Activated B cell treated with CpG ODN at 0.5 μM for 24 hours (primary cell): ENCODE results near the gene ARFGAP1. TPM values are rescaled to one million over a fixed set of nuclear protein-coding genes. Genes with fewer than 3 reads are reported as not detected.

Source experiments
- ATAC-seq: fragments of 200-7000 bp; cut with Tn5 transposase; one replicate; pipeline ENCODE4 v1.10.0; 2021; ENCODE audit warnings: low read depth, mild to moderate bottlenecking, moderate library complexity
- CTCF ChIA-PET: fragments of 350-600 bp; sonication (Branson Sonifier 250); formaldehyde crosslinking; loops from one replicate; lab custom pipeline; 2021; ENCODE audit warnings: antibody characterized with exemption; lab: Charles Lee
- POLR2A ChIA-PET: fragments of 350-600 bp; sonication (Branson Sonifier 250); formaldehyde crosslinking; loops from one replicate; lab custom pipeline; 2021; ENCODE audit warnings: antibody characterized with exemption; lab: Charles Lee
- DNase-seq: peaks from one replicate; pipeline ENCODE4 v3.0.0; 2022
- H3K27ac Mint-ChIP-seq: one replicate; pipeline ENCODE4 v1.8.0; 2020; ENCODE audit warnings: mixed read lengths
- H3K27me3 Mint-ChIP-seq: one replicate; pipeline ENCODE4 v1.8.0; 2021; ENCODE audit warnings: mixed read lengths
- H3K36me3 Mint-ChIP-seq: one replicate; pipeline ENCODE4 v1.8.0; 2021; ENCODE audit warnings: low read depth, mixed read lengths
- H3K4me1 Mint-ChIP-seq: one replicate; pipeline ENCODE4 v1.8.0; 2021; ENCODE audit warnings: mixed read lengths
- H3K4me3 Mint-ChIP-seq: one replicate; pipeline ENCODE4 v1.8.0; 2020; ENCODE audit warnings: mild to moderate bottlenecking, mixed read lengths
- H3K9me3 Mint-ChIP-seq: one replicate; pipeline ENCODE4 v1.8.0; 2020; ENCODE audit warnings: mixed read lengths
- intact Hi-C: fragments of 100-400 bp; cut with micrococcal nuclease; formaldehyde crosslinking; loops from one replicate; pipeline ENCODE4 v1.15.1; 2024
- total RNA-seq: library from RNA; stranded (reverse); gene quantifications from 2 replicates; pipeline ENCODE4 v1.2.3, GENCODE V29; 2022
- TF ChIP-seq, protein P1 (sequence below): fragments of 200-600 bp; IDR thresholded peaks from one replicate; pipeline ENCODE4 v1.8.0; 2022; ENCODE audit warnings: antibody characterized with exemption, mild to moderate bottlenecking

ARFGAP1 gene
- total RNA-seq, 1 donor from 2014 or later, result 85.8 TPM

DNA sequence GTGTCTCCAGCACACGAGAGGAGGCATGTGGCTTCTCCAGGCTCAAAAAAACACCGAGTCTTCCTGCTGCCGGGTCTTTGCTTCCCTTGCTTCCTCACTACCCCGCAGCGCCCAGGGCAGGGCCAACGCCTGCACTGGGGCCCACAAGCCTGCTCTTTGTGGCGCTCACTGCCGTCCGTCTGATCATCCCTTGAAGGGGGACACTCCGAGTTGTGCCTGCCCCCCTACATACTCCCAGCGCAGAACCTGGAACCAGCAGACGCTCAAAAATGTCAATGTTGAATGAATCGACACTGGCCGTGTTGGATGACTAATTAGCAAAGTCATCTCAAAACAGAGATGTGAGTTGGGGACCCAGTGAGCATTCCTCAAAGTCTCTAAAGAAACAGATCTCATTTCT, 8.1 kb upstream of the ARFGAP1 start:
- no peak overlapping the region for H3K4me3 Mint-ChIP-seq
- H3K9me3 Mint-ChIP-seq, result no peaks in the 10 kb centered on the region
- ATAC-seq, result no peak
- POLR2A ChIA-PET, result no interaction called here
- TF ChIP-seq, protein P1, sequence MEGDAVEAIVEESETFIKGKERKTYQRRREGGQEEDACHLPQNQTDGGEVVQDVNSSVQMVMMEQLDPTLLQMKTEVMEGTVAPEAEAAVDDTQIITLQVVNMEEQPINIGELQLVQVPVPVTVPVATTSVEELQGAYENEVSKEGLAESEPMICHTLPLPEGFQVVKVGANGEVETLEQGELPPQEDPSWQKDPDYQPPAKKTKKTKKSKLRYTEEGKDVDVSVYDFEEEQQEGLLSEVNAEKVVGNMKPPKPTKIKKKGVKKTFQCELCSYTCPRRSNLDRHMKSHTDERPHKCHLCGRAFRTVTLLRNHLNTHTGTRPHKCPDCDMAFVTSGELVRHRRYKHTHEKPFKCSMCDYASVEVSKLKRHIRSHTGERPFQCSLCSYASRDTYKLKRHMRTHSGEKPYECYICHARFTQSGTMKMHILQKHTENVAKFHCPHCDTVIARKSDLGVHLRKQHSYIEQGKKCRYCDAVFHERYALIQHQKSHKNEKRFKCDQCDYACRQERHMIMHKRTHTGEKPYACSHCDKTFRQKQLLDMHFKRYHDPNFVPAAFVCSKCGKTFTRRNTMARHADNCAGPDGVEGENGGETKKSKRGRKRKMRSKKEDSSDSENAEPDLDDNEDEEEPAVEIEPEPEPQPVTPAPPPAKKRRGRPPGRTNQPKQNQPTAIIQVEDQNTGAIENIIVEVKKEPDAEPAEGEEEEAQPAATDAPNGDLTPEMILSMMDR, result no peak
- no peaks in the 10 kb centered on the region for H3K4me1 Mint-ChIP-seq
- intact Hi-C loops, result no loop called here
- CTCF ChIA-PET, result no interaction called here
- H3K27ac Mint-ChIP-seq, result no peak overlapping the region
- peaks cover 23% of the 10 kb centered on the region for H3K27me3 Mint-ChIP-seq
- no peak for DNase-seq
- H3K36me3 Mint-ChIP-seq, result no peaks in the 10 kb centered on the region

DNA sequence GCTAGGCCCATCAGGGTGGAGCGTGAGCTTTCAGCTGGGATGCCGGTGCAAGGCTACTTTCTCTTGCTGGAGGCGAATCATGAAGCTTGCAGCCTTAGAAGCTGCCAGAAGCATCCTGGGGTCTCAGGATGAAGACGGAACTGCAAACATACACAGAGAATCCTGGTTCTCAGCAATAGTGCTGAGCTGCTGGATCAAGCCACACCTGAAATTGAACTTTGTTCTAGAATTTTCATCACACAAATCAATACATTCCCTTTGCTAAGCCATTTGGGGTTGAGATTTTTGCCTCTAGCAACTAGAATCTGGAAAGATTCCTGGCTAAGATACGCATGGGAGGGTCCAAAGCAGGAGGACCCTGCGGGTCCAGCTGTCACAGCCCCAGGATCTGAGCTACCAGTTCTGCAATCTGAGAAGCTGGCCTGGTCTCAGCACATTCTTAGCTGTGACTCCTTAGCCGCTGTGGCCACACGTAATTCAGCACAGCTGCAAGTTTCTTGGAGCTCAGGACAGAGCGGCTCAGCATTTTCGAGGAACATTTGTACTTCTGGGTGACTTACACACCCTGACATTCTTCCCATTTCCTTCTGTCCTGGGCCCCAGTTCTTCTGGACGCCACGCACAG, 6.6 kb upstream of the ARFGAP1 start:
- DNase-seq, result no peak
- Mint-ChIP-seq H3K36me3 (no peaks in the 10 kb centered on the region), H3K27me3 (peaks cover 21% of the 10 kb centered on the region), H3K9me3 (no peaks in the 10 kb centered on the region), H3K27ac (no peak overlapping the region), H3K4me1 (no peaks in the 10 kb centered on the region), H3K4me3 (no peak overlapping the region)
- POLR2A ChIA-PET, result no interaction called here
- ATAC-seq, result no peak
- intact Hi-C loops, result no loop called here
- CTCF ChIA-PET, result no interaction called here
- TF ChIP-seq, protein P1, result no peak

DNA sequence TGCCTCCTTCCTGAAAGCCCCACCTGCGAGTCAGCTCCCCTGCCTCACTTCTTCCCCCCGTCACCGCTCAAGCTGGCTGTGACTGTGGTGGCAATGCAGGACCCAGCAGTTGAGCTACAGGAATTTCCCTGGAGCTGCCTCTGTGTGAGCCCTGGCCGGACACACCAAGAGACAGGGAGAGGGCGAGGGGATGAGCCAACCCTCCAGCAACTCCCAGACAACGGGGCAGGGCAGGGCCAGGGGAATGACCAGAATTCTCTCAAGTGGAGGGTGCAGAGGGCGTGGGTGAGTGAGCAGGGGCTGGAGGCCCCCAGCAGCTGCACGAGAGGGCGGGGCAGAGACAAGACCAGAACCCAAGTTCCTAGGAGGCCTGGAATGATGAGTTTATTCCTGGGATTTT, 4.9 kb upstream of the ARFGAP1 start:
- intact Hi-C loops, result no loop called here
- ATAC-seq, result no peak
- ChIA-PET POLR2A (no interaction called here), CTCF (no interaction called here)
- Mint-ChIP-seq H3K4me1 (peaks cover 3% of the 10 kb centered on the region), H3K36me3 (no peaks in the 10 kb centered on the region), H3K4me3 (no peak overlapping the region), H3K27ac (no peak overlapping the region), H3K27me3 (peaks cover 18% of the 10 kb centered on the region), H3K9me3 (no peaks in the 10 kb centered on the region)
- DNase-seq, result no peak
- TF ChIP-seq, protein P1, result no peak

DNA sequence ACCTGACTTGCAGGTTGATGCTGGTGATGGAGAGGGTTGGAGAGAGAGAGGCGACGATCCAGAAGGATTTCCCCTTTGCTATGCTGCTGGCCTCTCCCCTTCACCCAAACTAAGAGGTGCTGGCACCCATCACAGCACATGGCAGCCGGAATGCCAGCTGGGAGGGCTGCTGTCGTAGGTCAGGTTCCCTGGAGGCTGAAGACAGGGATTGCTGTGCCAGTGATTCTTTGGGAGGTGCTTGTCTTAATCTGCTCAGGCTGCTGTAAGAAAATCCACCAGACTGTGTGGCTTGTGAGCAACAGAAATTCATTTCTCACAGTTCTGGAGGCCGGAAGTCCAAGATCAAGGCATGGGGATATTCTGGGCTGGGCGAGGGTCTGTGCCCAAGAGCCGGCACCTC, 4.4 kb upstream of the ARFGAP1 start:
- Mint-ChIP-seq H3K4me1 (peaks cover 3% of the 10 kb centered on the region), H3K4me3 (no peak overlapping the region), H3K27me3 (peaks cover 15% of the 10 kb centered on the region), H3K9me3 (no peaks in the 10 kb centered on the region), H3K36me3 (no peaks in the 10 kb centered on the region), H3K27ac (no peak overlapping the region)
- ChIA-PET POLR2A (no interaction called here), CTCF (no interaction called here)
- TF ChIP-seq, protein P1, result no peak
- DNase-seq, result no peak
- intact Hi-C loops, result no loop called here
- ATAC-seq, result no peak

DNA sequence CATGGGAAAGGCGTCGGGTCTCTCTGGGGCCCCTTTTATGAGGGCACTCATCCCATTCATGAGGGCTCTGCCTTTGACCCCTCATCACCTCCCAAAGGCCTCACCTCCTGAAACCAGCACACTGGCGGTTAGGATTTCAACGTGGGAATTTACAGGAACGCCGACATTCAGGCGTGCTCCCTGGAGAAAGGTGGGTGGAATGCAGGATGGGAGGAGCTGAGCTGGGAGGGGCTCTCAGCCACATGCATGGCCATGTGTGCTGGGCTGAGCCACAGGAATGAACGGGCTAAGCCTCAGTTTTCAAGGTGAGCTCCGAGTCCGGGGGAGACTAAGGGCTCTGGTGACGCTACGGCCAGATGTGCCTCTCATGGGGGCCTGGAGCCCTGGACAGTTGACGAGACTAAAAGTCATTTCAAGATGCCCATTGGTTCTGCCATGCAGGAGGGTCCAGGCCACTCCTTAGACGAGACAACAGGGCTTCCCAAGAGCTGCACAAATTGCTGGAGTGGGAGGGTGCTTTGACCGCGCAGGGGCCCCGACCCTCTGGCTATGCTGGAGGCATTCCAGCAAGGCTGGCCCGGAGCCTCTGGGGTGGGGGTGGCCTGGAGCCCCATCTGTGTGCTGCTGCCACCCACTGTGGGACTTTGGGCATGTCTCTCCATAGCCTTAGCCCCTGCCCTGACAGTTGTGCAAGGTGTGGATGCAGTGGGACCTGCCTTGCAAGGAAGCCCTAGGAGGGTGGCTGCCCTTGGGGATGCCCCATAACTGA, 3.8 kb upstream of the ARFGAP1 start:
- ChIA-PET POLR2A (no interaction called here), CTCF (no interaction called here)
- Mint-ChIP-seq H3K4me1 (peaks cover 9% of the 10 kb centered on the region), H3K27me3 (peaks cover 15% of the 10 kb centered on the region), H3K36me3 (no peaks in the 10 kb centered on the region), H3K27ac (no peak overlapping the region), H3K9me3 (no peaks in the 10 kb centered on the region), H3K4me3 (no peak overlapping the region)
- no peak for ATAC-seq
- no peak for DNase-seq
- TF ChIP-seq, protein P1, result no peak
- intact Hi-C loops, result no loop called here
